NCI-H526 treated with DMSO at 0.1 percent for 48 hours (cell line): ENCODE results near the gene RAB29.

Experiments
- DNase-seq: peaks from one replicate; lab custom pipeline; 2025; lab: John Stamatoyannopoulos, UW

Gene RAB29, protein sequence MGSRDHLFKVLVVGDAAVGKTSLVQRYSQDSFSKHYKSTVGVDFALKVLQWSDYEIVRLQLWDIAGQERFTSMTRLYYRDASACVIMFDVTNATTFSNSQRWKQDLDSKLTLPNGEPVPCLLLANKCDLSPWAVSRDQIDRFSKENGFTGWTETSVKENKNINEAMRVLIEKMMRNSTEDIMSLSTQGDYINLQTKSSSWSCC

GRCh38 chr1:205775015-205775716 is at the start of gene RAB29:
RAB29 (minus strand) TSS chr1:205775482; CDS start chr1:205774956, 526 bp downstream.
- peak; percentile 39 for DNase-seq

- DNase-seq: no peak
Measured at GRCh38 chr1:205824180-205824579, 48.9 kb upstream of the RAB29 start.

GRCh38 chr1:205823260-205823659 is 48.0 kb upstream of the RAB29 start:
- DNase-seq: peak; percentile 2

GRCh38 chr1:205822397-205822796 is 47.1 kb upstream of the RAB29 start:
- no peak for DNase-seq

DNA sequence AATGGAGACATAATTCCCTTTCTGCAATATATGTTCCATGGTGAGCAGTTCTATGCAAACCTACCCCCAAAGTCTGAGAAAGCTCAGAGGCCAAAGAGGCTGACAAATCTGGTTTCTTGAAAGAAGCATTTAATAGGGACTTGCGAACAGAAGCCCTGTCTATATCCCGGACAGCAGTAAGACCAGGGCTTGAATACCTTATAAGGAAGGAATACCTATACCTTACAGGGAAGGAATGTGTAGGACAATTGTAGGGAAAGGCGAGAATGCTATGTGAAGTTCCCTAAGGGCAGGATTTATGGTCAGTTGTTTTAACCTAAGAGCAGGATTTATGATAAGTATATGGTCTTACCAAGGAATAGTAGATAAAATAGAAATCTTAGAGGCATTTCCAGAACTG is 42.7 kb upstream of the RAB29 start:
- no peak for DNase-seq

GRCh38 chr1:205817364-205817763 is 42.1 kb upstream of the RAB29 start:
- DNase-seq: no peak

- DNase-seq: no peak
Measured at GRCh38 chr1:205813755-205814058, 38.4 kb upstream of the RAB29 start.

GRCh38 chr1:205812878-205813754 is 37.8 kb upstream of the RAB29 start, which contains the start of gene SLC41A1:
SLC41A1 (minus strand) TSS chr1:205813198; CDS start chr1:205810441, 2,757 bp downstream.
- DNase-seq: peak; percentile 73

GRCh38 chr1:205812271-205812877 is 37.1 kb upstream of the RAB29 start:
- peak; percentile 16 for DNase-seq

DNA sequence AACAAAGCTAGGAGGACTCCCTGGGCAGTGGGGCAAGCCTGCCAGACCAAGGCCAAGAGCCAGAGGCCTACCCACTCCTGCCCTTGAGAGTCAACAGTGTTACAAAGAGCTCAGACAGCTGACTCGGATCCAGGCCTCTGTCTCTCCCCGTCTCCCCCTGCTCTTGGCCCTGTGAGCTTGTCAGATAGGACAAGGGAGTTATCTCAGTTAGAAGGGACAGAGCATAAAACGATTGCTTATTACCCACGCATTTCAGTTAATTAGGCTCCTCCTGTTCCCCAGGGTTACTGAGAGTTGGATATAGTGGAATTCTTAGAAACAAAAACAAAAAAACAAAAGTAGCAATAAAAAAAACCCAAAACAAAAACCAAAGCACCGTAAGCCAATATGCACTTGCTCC is 36.4 kb upstream of the RAB29 start:
- no peak for DNase-seq

GRCh38 chr1:205810448-205811157 is 35.3 kb upstream of the RAB29 start:
- DNase-seq: no peak

DNA sequence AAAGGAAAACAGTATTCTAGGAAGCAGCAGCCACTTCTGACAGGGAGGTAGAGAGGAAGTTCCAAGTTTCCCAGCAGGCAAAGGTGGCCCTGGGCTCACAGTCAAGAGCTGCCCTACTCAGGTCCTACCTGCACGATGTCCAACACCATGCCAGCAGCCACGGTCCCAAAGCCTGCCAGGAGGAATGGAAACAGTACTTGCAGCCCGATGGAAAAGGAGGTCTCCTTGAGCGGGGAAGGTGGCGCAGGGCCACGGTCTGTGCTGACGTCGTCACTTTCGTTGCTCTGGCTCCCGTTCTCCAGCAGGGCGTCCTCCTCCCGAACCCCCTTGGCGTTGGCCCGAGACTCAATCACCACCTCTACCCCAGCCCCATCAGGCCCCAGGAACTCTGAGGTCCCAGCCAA is 34.7 kb upstream of the RAB29 start:
- no peak for DNase-seq

DNA sequence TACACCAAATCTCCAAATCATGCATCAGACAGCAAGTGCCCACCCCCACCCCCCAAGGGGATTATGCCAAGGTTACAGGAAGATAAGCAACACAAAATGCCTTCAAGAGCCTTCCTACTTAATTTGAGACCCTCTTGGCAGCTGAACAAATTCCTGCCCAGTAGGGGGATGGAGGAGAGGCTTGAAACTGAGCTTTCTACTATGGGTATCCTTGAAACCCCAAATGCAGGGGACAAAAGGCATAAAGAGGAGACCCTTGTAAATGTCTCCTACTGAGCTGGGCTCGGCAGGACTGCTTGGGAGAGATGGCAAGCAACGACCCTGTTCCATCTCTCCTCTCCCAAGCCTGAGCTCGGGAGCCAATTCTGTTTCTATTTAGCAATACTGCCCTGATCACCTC is 34.2 kb upstream of the RAB29 start:
- DNase-seq: no peak

DNA sequence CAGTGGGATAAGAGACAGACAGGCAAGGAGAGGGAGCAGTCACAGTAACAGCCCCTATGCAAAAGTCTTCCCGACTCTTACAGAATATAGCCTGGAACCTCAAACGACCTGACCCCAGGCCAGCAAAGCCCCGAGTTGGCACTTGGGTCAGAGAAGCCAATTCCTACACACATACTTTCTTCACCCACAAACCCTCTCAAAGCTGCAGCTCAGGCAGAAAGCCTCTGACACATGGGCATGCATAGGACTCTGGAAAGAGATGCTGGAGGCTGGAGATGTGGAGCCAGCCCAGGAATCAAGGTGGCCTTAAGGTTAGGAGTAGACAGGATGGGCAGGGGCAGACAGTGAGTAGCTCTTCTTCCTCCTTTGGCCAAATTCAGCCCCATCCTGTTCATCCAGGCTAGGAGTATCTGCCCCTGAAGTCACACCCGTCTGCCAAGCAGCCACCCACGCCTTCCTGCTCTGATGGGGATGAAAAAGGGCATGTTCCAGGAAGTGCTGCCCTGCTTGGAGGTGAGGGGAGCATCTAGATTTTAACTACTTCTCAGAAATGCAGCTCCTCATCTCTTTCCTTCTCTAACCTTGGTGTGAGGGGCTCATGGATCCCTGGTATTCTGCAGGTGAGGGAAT is 29.9 kb upstream of the RAB29 start:
- no peak for DNase-seq

- DNase-seq: no peak
Measured at GRCh38 chr1:205804605-205805004, 29.3 kb upstream of the RAB29 start.

DNA sequence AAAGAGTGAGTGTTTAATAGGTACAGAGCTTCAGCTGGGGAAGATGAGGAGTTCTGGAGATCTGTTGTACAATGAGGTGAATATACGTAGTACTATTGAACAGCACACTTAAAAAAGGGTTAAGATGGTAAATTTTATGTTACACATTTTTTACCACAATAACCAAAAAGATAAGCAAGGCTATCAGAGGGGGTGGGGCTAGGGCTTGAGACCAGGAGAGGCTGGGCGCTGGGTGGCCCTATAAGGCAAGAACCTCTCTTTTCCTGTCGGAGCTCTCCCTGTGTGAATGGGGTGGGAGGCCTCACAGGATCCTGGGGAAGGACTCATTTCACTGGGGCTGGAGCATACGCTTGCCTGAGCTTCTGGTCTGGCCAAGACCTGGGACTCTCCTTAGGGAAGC is 28.7 kb upstream of the RAB29 start:
- DNase-seq: no peak

- DNase-seq: no peak
Measured at GRCh38 chr1:205802060-205802459, 26.8 kb upstream of the RAB29 start.

DNA sequence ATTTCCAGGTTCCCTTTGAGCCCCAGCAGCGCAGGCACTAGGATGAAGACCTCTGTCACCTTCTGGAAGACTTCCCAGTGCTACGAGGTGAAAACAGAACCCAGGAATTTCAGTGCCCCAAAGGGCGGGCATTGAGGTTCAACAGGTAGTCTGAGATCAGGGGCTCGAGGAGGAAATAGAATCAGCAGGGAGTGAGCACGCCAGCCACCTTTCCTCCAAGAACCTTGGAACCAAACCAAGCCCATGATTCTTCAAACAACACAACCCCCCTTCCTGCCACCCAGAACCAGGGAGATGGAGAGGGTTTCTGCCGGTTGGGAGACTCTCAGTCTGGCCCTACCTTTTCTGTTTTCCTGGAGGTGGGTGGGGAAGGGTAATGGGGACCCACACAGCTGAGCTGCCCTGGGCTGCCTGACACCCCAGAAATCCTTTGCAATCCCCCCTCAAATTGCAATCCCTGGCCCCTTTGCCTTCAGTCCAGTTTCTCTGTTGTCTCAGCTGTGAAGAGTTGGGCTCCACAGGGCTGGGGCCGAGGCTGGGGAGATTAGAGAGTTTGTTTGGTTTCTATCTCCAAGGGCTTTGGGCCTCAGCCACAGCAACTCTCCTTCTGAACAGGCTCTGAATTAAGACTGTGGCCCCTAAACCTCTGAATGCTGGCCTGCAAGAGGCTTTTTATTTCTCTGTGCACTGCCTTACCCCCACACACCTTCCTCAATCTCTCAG is 25.9 kb upstream of the RAB29 start:
- no peak for DNase-seq

DNA sequence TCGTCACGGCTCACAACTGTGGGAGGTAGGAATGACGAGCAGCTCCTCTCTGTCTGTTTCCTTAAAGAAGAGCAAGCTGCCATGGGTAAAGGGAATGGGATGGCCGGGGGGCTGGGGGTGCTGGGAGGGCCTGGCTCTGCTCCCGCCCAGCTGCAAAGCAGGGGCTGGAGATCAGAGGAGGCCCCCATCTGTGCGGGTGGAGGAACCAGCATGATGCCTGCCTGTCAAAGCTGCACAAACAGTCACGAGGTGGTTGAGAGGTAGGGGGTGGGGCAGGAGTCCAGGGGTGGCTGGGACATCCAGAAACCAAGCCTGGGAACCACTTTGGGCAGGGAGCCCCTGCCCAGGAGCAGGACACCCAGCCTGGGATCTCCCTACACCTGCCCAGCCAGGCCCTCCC is 25.1 kb upstream of the RAB29 start:
- no peak for DNase-seq

DNA sequence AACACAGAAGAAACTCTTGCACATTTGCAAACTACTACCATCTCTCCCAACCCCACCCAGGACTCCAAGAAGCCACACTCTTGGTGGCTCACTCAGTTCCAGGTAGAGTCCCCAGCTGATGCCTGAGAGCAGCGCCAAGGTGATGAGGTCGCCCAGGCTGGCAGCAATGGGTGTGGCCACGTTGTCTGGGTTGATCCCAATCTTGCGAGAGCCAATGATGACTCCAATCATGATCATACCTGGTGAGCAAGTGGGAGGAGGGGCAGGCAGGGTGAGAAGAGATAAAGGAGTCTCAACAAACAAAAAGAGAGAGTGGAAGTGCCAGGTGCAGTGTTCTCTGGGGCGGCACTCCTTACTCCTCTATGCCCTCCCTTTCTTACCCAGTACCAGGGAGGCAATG is 23.3 kb upstream of the RAB29 start:
- no peak for DNase-seq

GRCh38 chr1:205797168-205797567 is 21.9 kb upstream of the RAB29 start:
- no peak for DNase-seq
